Measurements from ENCODE around the gene RFC4.
"Not testable (repeated sequence)": the region's sequence is repeated elsewhere in the genome, so short reads cannot be mapped to it uniquely, and the experiment has no call there.

The RFC4 gene, protein sequence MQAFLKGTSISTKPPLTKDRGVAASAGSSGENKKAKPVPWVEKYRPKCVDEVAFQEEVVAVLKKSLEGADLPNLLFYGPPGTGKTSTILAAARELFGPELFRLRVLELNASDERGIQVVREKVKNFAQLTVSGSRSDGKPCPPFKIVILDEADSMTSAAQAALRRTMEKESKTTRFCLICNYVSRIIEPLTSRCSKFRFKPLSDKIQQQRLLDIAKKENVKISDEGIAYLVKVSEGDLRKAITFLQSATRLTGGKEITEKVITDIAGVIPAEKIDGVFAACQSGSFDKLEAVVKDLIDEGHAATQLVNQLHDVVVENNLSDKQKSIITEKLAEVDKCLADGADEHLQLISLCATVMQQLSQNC

GRCh38 chr3:186806089-186807055 lies at the start of gene RFC4:
TSS of gene RFC4 (minus strand) at chr3:186806482. CDS start at chr3:186804713, 1,769 bp downstream.
- peak; percentile 71 for DNase-seq

DNA sequence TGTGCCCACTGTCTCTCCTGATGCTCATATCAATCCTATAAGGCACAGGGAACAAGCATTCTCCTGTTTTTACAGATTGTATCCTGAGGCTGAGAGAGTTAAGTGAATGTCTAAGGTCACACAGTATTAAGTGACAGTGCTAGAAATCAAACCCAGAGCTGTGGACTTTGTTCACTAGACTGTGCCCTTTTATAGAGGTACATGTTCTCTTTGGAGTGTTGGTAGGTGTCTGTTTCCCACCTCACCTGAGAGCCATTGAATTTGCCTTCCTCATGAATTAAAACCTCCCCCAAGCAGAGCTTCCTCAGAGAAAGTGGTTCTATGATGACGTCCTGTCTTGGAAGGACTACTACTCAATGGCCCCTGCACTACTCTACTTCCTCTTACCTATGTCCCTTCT lies 48.7 kb upstream of the RFC4 start:
- no peak for DNase-seq

DNA sequence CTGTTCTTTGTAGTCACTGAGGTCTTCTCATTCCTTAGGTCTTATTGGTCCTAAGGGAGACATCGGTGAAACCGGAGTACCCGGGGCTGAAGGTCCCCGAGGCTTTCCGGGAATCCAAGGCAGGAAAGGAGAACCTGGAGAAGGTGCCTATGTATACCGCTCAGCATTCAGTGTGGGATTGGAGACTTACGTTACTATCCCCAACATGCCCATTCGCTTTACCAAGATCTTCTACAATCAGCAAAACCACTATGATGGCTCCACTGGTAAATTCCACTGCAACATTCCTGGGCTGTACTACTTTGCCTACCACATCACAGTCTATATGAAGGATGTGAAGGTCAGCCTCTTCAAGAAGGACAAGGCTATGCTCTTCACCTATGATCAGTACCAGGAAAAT lies 47.9 kb upstream of the RFC4 start:
- DNase-seq: no peak

DNA sequence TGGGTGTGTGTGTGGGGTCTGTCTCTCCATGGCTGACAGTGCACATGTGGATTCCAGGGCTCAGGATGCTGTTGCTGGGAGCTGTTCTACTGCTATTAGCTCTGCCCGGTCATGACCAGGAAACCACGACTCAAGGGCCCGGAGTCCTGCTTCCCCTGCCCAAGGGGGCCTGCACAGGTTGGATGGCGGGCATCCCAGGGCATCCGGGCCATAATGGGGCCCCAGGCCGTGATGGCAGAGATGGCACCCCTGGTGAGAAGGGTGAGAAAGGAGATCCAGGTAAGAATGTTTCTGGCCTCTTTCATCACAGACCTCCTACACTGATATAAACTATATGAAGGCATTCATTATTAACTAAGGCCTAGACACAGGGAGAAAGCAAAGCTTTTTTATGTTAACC lies 46.7 kb upstream of the RFC4 start:
- no peak for DNase-seq

- not testable (repeated sequence) for DNase-seq
Observed at GRCh38 chr3:186851835-186852234, 45.6 kb upstream of the RFC4 start.

GRCh38 chr3:186849374-186849975 lies 43.2 kb upstream of the RFC4 start:
- peak; percentile 66 for DNase-seq

DNA sequence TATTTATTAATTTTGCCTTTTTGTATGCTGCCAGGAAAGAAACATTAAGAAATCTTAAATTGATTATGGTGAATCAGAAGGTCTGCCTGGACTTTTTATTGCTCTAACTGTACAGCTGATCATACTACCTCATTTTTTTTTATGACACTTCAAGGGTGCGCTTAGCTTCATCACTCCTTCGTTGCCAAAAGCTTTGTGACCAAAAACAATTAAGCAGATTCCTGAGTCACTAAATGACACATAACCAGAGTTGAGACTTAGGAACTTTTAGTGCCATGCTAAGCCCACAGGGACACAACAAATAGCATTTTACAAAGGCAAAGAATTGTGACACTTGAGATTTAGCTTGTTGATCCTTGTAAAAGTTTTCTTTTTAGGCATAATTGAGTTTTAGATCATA lies 41.2 kb upstream of the RFC4 start:
- DNase-seq: no peak

DNA sequence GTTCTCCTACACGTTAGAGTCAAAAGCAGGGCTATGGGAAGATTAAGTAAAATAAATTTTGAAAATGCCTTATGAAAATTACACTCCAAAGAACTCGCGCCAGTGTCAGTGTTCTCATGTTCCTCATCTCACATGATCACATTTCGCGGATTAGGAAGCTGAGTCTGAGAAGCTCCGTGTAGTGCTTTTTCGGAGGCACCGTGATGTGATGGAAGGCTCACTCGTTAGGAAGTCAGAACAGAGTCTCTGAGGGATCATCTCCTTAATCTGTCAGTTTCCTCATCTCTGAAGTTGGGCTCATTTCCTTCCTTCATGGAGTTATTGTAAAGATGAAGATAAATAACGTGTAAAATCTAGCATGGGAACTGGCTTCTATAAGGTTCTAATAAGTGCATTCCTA lies 39.5 kb upstream of the RFC4 start:
- no peak for DNase-seq

GRCh38 chr3:186844908-186845307 lies 38.6 kb upstream of the RFC4 start:
- no peak for DNase-seq

DNA sequence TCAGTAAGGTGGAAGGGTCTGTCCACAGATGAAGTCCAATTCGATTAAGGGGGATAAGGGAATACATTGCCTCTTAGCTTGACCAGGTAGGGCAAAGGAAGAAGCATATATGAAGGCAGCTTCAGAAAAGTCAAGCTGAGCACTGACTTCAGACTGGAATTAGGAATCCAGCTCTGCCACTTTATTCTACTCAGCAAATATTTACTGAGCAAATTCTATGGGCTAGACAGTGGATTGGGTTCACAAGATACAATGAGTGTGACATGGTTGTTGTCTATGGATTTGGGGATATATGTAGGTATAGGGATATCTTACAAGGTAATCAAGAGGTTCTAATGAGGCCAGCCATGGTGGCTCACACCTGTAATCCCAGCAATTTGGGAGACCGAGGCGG lies 36.8 kb upstream of the RFC4 start:
- no peak for DNase-seq

- no peak for DNase-seq
Observed at GRCh38 chr3:186842426-186843038, 36.2 kb upstream of the RFC4 start, which contains the start of gene ADIPOQ. TSS of gene ADIPOQ (plus strand) at chr3:186842710. CDS start at chr3:186853059, 10,349 bp downstream.

DNA sequence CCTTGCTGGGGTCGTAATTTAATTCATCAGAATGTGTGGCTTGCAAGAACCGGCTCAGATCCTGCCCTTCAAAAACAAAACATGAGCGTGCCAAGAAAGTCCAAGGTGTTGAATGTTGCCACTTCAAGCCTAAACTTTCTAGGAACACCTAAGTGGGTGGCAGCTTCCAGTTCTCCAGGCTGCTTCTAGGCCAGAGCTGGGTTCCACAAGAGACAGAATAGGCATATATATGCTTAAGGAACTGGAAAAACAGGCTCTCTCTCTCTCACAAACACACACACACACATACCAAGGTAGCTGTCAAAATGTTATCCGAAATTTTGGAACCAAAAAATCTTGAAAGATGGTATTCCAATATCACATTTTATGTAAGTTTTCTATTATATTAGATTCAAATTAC lies 35.3 kb upstream of the RFC4 start:
- DNase-seq: no peak

GRCh38 chr3:186839874-186840641 lies 33.8 kb upstream of the RFC4 start:
- DNase-seq: no peak

DNA sequence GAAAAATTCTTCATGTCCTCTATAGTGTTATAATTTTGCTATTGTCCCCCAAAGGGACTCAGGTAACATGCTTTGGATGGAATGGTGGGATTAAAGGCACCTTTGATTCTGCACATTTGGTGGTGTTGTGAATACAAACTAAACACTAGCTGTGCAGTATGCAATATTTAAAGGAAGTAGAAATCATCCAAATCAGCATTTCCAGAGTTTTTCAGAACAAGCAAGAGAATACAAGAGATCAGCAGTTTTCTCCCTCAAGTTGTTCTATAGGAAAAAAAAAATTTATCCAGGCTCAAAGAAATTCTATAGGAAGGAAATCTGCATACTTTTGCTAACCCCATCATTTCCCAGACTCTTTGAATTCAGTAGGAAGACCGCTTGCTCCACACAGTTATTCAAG lies 26.0 kb upstream of the RFC4 start:
- DNase-seq: no peak

GRCh38 chr3:186831798-186832197 lies 25.5 kb upstream of the RFC4 start:
- DNase-seq: no peak

DNA sequence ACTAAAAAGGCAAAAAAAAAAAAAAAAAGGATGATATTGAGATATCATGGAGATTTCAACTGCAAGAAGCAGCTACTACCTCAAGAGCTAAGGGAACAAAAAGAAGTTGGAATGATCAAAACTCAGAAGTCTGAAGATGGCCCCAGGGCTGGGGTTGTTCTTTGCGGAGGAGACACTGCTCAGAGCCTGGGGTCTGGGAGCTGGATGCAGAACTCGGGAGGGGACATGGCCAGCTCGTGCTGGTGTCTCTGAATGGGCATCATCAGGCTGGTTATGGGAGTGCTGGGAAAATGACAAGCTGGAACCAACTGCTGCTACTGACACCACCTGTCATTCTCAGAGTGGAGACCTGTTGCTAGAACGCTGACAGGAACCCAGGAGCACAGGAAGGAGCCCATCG lies 22.1 kb upstream of the RFC4 start:
- DNase-seq: no peak

- DNase-seq: peak; percentile 64
Observed at GRCh38 chr3:186826976-186827857, 20.9 kb upstream of the RFC4 start.

DNA sequence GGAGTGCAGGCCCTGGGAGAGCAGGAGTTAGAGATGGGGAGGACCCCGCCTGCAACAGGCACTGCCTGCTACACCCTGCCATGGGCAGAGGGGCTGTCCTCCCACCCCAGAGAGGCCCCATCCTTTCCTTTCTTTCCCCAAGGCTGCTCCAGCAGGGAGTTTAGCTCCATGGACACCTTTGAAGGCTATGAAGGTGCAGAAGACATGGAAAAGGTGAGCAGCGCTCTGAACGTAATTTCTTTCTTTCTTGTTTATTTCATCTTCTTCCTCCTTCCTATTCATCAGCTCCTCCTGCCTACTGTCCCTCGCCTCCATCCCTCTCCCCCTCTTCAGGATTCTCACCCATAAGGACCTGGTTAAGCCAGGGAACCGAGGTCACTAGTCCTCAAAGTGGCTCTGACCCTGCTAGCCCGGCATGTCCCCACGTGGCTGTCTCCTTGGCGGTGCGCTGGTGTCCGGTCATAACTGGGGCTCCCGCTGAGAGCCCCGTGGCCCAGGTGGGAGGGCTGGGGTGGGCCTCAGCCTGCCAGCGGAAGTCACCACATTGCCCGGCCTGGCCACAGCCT lies 20.2 kb upstream of the RFC4 start:
- DNase-seq: no peak

DNA sequence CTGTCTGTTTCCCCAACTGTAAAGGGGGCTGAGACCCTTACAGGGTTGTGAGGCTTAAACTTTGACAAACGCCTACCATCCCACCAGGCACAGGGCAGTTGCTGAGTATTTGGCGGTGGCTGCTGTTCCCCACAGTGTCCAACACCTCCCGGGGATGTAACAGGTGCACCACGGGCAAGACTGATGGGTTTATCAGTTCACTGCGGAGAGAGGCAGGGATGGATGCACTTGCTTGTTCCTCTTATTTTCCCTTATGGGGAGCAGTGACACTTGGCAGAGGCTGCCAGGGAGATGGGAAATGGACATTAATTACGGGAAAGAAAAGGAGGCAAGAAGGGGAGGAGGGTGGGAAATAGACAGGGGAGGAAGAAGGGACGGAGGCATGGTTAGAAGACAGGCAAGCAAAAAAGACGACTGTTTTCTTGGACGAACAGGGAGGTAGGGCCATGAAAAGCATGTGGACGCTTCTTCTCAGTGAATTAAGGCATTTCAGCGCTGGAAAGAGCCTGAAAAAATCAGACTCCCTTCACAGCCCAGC lies 19.7 kb upstream of the RFC4 start:
- DNase-seq: no peak

GRCh38 chr3:186825294-186825821 lies 19.1 kb upstream of the RFC4 start:
- DNase-seq: no peak

Measured in NCI-H526 treated with DMSO at 0.1 percent for 48 hours (cell line).